Astrocyte of the cerebellum (primary cell): ENCODE data around the gene NLGN3.

ENCODE experiments used
- DNase-seq: peaks from one replicate; pipeline ENCODE4 v3.0.0-alpha.2; 2011; ENCODE audit warnings: low read depth
- H3K4me3 ChIP-seq: 2 replicates; pipeline ENCODE4 v1.5.1; 2011; ENCODE audit warnings: mild to moderate bottlenecking, low read depth, low read length, moderate library complexity
- CTCF ChIP-seq: IDR thresholded peaks from 2 replicates; pipeline ENCODE4 v1.5.1; 2012; ENCODE audit warnings: low read length, low read depth, moderate library complexity, mild to moderate bottlenecking; ENCODE audit errors: missing control alignments
- in situ Hi-C: cut with HindIII; loops from 2 replicates; pipeline ENCODE4 v1.10.0; 2017; ENCODE audit warnings: low sequenced_read_pairs

The NLGN3 gene

DNA sequence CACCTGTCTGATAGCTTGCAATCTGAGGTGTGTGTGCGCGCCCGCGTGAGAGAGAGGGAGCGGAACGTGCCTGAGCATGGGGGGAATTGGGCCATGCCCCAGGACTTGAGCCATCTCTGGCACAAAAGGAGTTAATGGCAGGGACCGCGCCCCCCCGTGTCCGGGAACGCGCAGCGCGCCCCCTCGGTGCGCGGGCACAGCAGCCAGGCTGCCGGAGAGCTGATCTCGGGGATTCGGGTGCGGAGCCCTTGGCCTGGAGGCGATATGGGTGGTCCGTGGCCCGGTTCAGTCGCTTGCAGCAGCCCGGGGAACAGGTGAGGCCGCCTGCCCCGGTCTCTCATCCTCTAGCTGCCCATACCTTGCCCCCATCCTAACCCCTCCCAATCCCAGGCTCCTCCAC lies at the start of gene NLGN3:
NLGN3 (plus strand) TSS at position 191 of the 400 bp plus-strand sequence. CDS start 2,909 bp downstream, outside the sequence.
- TF ChIP-seq CTCF: no peak
- in situ Hi-C loops: no loop called here
- H3K4me3 ChIP-seq: peak within 1 kb of the TSS; percentile 31
- DNase-seq: no peak

DNA sequence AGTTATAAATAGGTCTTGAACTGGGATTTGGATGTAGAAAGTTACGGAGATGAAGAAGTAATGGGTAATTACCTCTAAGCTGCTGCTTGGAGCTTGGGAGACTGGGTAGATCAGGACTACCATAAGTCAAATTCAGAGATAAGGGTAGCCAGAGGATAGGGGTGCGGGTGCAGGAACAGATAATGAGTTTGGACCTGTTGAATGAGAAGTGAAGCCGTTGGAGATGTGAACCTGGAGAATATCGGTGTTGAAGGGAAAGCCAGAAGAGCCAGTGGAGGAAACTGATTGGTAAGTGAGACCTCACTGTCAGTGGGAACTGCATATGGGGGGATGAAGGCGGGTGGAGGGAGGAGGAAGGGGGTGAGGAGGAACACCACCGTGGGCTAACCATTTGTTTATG lies 49.6 kb upstream of the NLGN3 start:
- in situ Hi-C loops: no loop called here
- no peak for TF ChIP-seq CTCF
- peak overlapping the region; percentile 56 for H3K4me3 ChIP-seq
- DNase-seq: no peak

- DNase-seq: peak; percentile 72
- TF ChIP-seq CTCF: no peak
- in situ Hi-C loops: no loop called here
- peak within 1 kb of the TSS; percentile 56 for H3K4me3 ChIP-seq
Observed at GRCh38 chrX:71095555-71095980, 49.1 kb upstream of the NLGN3 start, which contains the start of gene FOXO4. Gene FOXO4, plus strand, starts transcription at chrX:71095851. Its CDS starts 678 bp downstream, at chrX:71096529.

- peak overlapping the region; percentile 56 for H3K4me3 ChIP-seq
- peak; percentile 2 for DNase-seq
- TF ChIP-seq CTCF: no peak
- in situ Hi-C loops: no loop called here
Observed at GRCh38 chrX:71095981-71096759, 48.5 kb upstream of the NLGN3 start.

- TF ChIP-seq CTCF: no peak
- in situ Hi-C loops: no loop called here
- DNase-seq: no peak
- peak overlapping the region; percentile 56 for H3K4me3 ChIP-seq
Observed at GRCh38 chrX:71096760-71097032, 47.9 kb upstream of the NLGN3 start.

- in situ Hi-C loops: no loop called here
- DNase-seq: no peak
Observed at GRCh38 chrX:71098302-71098701, 46.3 kb upstream of the NLGN3 start.

More at GRCh38 chrX:71098302-71098701, 46.3 kb upstream of the NLGN3 start:
- H3K4me3 ChIP-seq: no peak overlapping the region
- peak; percentile 34 for TF ChIP-seq CTCF
